ENCODE data around the gene MYH3.

Gene MYH3

DNA sequence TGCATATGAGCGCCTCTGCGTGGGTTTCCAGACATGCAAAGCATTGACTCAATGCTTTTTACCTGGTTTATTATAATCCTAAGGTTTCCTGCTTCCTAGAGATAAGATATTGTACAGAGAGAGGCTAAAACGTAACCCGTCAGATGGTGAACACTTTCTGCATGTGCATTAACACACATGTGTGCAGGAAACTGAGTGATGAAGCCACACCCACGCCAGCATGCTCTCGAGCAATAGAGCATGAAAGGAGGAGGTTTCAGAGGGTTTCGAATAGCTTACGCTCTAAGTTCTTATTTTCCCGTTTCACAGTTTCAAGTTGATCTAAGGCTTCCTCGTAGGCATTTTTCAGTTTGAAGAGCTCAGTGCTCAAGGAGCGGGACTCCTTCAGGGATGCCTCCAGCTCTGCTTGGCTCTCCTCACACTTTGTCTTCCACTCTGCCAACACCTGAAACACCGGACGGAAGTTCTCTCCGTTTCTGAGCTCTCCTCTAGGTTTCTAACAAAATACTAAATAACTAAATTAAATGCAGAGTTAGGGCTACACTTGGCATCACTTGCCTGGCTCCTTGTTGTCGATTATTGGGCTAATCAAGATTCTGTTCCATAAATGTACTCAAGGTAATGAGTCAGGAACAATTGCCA is 23.2 kb downstream of the MYH3 start:
- peak; percentile 70 for DNase-seq (ENCODE audit: low spot score)
- TF ChIP-seq, protein P1, sequence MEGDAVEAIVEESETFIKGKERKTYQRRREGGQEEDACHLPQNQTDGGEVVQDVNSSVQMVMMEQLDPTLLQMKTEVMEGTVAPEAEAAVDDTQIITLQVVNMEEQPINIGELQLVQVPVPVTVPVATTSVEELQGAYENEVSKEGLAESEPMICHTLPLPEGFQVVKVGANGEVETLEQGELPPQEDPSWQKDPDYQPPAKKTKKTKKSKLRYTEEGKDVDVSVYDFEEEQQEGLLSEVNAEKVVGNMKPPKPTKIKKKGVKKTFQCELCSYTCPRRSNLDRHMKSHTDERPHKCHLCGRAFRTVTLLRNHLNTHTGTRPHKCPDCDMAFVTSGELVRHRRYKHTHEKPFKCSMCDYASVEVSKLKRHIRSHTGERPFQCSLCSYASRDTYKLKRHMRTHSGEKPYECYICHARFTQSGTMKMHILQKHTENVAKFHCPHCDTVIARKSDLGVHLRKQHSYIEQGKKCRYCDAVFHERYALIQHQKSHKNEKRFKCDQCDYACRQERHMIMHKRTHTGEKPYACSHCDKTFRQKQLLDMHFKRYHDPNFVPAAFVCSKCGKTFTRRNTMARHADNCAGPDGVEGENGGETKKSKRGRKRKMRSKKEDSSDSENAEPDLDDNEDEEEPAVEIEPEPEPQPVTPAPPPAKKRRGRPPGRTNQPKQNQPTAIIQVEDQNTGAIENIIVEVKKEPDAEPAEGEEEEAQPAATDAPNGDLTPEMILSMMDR (IDR thresholded peaks at IDR 0.05; ENCODE audit: extremely low read depth, missing control alignments) = no peak

DNA sequence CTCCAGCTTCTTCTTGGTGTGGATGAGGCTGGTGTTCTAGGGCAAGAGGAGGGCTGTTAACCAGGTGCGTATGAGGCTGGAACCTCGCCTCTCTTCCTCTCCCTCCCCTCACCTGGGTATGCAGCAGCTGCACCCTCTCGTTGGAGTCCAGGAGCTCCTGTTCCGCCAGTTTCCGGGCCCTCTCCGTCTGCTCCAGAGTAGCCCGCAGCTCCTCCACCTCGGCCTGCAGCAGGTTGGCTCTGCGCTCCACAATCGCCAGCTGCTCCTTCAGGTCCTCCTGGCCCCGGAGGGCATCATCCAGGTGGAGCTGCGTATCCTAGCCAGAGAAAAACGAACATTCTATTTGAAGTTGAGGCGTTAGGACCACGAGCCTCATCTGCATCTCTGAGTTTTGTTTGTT is 25.4 kb downstream of the MYH3 start:
- TF ChIP-seq, protein P1 (IDR thresholded peaks at IDR 0.05; ENCODE audit: extremely low read depth, missing control alignments) = no peak
- DNase-seq (ENCODE audit: low spot score) = no peak

DNA sequence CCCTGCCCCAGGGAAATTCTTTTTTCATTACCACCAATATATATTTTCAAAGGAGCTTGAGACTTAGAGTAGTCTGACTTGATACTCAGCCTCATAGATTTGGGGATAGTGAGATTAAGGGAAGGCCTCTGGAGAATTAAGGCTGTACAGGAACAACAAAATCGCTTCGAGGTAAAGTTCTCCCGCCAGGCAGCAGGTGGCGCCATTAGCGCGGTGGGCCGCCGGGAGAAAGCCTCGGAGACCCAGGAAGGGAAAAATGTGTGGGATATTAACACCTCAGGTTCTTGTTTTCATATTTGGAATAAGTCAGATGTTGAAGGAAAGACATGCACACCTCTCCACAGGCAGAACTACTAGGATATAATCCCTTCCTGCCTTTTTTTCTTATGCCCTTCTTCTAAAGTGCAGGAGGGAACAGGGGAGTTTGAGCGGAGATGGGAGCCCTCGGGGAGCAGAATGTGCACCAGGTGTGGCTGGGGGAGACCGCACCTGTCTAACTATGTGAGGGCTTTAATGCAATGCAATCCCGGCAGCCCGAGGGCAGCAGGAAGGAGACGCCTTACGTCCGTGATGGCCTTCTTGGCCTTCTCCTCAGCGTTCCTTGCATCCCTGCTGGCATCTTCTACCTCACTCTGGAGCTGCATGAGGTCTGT is 25.9 kb downstream of the MYH3 start:
- TF ChIP-seq, protein P1 (IDR thresholded peaks at IDR 0.05; ENCODE audit: extremely low read depth, missing control alignments) = peak; percentile 73
- DNase-seq (ENCODE audit: low spot score) = peak; percentile 38

DNA sequence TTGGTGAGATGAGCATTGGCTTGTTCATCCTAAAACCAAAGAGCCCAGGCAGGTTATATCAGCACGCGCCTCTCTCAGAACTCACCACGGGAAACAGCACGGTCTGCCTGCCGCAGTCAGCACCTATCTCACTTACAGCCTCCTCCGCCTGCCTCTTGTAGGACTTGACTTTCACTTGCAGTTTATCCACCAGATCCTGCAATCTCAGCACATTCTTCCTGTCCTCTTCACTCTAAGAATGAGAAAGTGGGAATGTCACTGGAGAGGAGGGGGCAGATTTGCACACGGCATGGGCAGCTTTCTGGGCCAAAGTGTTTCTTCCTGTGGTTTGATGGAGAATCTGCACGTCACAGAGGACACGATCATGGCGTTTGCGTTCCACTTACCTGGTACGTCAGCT is 27.4 kb downstream of the MYH3 start:
- no peak for DNase-seq (ENCODE audit: low spot score)
- TF ChIP-seq, protein P1 (IDR thresholded peaks at IDR 0.05; ENCODE audit: extremely low read depth, missing control alignments) = no peak

DNA sequence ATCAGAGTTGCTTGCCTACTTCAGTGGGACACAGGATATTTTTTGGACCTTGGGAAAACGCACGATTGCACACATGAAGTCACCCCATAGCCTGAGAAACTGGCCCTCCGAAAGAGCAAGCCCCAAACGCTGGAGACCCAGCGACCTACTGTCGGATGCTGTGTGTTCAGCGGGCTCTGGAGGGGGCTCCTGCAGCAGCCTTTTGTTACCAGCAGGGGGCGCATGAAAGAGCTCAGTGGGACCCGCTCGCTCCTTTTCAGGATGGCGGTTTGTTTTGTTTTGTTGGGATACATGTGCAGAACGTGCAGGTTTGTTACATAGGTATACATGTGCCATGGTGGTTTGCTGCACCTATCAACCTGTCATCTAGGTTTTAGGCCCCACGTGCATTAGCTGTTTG is 28.4 kb downstream of the MYH3 start:
- no peak for DNase-seq (ENCODE audit: low spot score)
- TF ChIP-seq, protein P1 (IDR thresholded peaks at IDR 0.05; ENCODE audit: extremely low read depth, missing control alignments) = no peak

DNA sequence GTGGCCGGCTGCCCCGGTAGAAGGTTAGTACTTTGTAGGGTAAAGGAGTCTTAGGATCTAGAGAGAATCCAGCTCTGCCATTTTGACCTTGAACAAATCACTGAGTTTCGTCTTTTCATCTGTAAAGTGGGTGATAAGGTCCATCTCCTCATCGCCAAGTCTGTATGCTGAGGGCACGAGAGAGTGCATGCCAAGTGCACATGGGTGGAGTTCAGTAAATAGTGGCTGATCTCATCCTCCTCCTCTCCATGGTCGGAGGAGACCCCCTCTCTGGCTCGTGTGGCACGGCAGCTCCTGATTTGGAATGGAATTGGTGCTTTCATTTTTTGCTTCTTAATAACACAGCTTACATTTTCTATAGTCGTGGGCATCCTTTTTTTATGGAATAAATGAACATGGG is 30.7 kb downstream of the MYH3 start:
- TF ChIP-seq, protein P1 (IDR thresholded peaks at IDR 0.05; ENCODE audit: extremely low read depth, missing control alignments) = no peak
- DNase-seq (ENCODE audit: low spot score) = no peak

DNA sequence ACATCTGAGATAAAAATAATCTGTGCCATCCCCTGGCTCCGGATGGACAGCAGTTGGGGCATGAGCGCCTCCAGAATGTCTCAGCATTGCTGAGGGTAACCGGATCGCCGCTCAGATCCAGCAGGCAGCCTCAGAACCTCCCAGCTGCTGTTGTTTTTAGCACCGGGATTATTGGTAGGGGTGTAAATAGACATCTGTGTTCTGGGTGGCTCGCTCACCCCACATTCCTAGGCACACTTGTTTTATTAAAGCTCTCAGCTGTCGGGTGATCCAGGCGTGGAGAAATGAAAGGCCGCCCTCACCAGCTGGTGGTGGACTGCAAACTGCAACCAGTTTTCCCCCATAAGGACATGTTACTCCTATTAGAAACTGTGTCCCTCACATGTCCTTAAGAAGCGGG is 32.1 kb downstream of the MYH3 start:
- DNase-seq (ENCODE audit: low spot score) = no peak

More for the DNA sequence above, 32.1 kb downstream of the MYH3 start:
- TF ChIP-seq, protein P1 (IDR thresholded peaks at IDR 0.05; ENCODE audit: extremely low read depth, missing control alignments) = no peak

Data from GM20000 (cell line).